IPS-15b (cell line): ENCODE data around the gene RAPGEF3.

Experiments used
- H3K27me3 ChIP-seq: one replicate; pipeline ENCODE4 v1.6.1; 2013; ENCODE audit warnings: low read length; ENCODE audit not compliant: control insufficient read depth, insufficient read depth
- H3K36me3 ChIP-seq: one replicate; pipeline ENCODE4 v1.6.1; 2013; ENCODE audit warnings: low read length; ENCODE audit not compliant: control insufficient read depth, insufficient read depth
- H3K4me1 ChIP-seq: one replicate; pipeline ENCODE4 v1.6.1; 2013; ENCODE audit warnings: mild to moderate bottlenecking, low read length; ENCODE audit not compliant: control insufficient read depth, insufficient read depth
- H3K4me3 ChIP-seq: one replicate; pipeline ENCODE4 v1.5.1; 2013; ENCODE audit warnings: low read depth, low read length
- H3K9ac ChIP-seq: one replicate; pipeline ENCODE4 v1.6.1; 2013; ENCODE audit warnings: low read depth, mild to moderate bottlenecking, low read length
- H3K9me3 ChIP-seq: one replicate; pipeline ENCODE4 v1.6.1; 2013; ENCODE audit warnings: mild to moderate bottlenecking, low read length; ENCODE audit not compliant: control insufficient read depth, insufficient read depth

Gene RAPGEF3, protein sequence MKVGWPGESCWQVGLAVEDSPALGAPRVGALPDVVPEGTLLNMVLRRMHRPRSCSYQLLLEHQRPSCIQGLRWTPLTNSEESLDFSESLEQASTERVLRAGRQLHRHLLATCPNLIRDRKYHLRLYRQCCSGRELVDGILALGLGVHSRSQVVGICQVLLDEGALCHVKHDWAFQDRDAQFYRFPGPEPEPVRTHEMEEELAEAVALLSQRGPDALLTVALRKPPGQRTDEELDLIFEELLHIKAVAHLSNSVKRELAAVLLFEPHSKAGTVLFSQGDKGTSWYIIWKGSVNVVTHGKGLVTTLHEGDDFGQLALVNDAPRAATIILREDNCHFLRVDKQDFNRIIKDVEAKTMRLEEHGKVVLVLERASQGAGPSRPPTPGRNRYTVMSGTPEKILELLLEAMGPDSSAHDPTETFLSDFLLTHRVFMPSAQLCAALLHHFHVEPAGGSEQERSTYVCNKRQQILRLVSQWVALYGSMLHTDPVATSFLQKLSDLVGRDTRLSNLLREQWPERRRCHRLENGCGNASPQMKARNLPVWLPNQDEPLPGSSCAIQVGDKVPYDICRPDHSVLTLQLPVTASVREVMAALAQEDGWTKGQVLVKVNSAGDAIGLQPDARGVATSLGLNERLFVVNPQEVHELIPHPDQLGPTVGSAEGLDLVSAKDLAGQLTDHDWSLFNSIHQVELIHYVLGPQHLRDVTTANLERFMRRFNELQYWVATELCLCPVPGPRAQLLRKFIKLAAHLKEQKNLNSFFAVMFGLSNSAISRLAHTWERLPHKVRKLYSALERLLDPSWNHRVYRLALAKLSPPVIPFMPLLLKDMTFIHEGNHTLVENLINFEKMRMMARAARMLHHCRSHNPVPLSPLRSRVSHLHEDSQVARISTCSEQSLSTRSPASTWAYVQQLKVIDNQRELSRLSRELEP

GRCh38 chr12:47758834-47759690 lies at the start of gene RAPGEF3:
Gene RAPGEF3 (minus strand): TSS chr12:47758880. CDS start chr12:47758556, 324 bp downstream.
- Histone ChIP-seq H3K4me1 (no peaks in the 10 kb centered on the region), H3K9ac (no peak within 1 kb of the TSS), H3K9me3 (no peaks in the 10 kb centered on the region), H3K4me3 (peak within 1 kb of the TSS; percentile 62), H3K36me3 (peaks cover 8% of the 10 kb centered on the region), H3K27me3 (peaks cover 9% of the 10 kb centered on the region)

- Histone ChIP-seq H3K9ac (no peak overlapping the region), H3K4me3 (no peak overlapping the region), H3K27me3 (no peaks in the 10 kb centered on the region), H3K4me1 (peaks cover 32% of the 10 kb centered on the region), H3K9me3 (no peaks in the 10 kb centered on the region), H3K36me3 (peaks cover 12% of the 10 kb centered on the region)
Observed at GRCh38 chr12:47808050-47808449, 49.4 kb upstream of the RAPGEF3 start.

- Histone ChIP-seq H3K9ac (no peak overlapping the region), H3K36me3 (peaks cover 12% of the 10 kb centered on the region), H3K4me3 (no peak overlapping the region), H3K9me3 (no peaks in the 10 kb centered on the region), H3K27me3 (no peaks in the 10 kb centered on the region), H3K4me1 (peaks cover 34% of the 10 kb centered on the region)
Observed at GRCh38 chr12:47807338-47807737, 48.7 kb upstream of the RAPGEF3 start.

DNA sequence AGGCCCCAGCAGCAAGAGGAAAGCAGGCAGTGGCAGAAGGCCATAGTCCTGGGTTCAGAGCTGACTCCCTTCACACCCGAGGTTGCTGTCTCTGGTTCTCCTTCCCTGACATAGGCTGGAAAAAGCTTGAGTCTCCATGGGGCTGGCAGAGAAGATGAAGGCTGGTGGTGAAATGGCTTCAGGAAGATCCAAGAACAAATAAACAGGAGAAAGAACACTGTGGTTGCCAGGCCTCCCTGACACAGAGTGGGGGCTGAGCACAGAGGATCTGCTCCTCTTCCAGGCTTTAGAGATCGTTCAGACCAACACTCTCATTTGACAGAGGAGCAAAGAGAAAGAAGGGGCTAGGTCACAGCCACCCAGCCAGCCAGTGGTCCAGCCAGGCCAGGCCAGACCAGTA lies 46.7 kb upstream of the RAPGEF3 start:
- Histone ChIP-seq H3K9ac (no peak overlapping the region), H3K4me3 (no peak overlapping the region), H3K36me3 (peaks cover 23% of the 10 kb centered on the region), H3K27me3 (no peaks in the 10 kb centered on the region), H3K4me1 (peaks cover 21% of the 10 kb centered on the region), H3K9me3 (no peaks in the 10 kb centered on the region)

GRCh38 chr12:47804171-47804570 lies 45.5 kb upstream of the RAPGEF3 start:
- Histone ChIP-seq H3K27me3 (no peaks in the 10 kb centered on the region), H3K4me3 (no peak overlapping the region), H3K36me3 (peaks cover 23% of the 10 kb centered on the region), H3K4me1 (peaks cover 17% of the 10 kb centered on the region), H3K9ac (no peak overlapping the region), H3K9me3 (no peaks in the 10 kb centered on the region)

DNA sequence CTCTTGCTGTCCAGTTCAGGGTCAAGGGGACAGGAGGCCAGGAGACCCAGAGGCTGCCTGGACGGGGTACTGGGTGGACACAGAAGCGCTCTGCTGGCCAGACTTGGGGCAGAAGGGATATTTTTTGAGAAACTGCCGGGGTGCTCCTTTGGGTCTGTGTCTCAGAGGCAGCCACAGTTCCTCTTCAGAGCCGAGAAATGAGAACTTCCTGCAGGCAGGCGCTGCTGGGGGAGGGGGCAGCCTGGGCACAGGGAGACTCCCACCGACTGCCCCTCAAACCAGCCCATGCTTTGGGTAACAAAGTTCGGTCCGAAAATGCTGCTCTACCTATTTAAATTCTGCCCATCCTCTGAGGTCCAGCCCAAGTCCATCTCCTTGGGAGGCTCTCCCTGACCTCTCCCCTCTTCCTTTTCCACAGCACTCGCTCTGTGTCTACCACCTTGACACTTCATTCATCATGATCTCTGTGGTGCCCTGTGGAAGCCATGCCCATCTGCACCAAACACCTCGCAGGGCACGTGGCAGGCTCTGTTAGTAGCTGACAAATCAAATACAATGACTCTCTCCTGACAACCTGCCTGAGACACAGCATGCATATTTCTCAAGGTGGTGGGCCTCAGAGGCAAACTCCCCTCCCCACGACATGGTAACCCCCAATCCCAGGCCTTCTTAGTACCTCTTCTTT lies 44.7 kb upstream of the RAPGEF3 start:
- H3K27me3 ChIP-seq: no peaks in the 10 kb centered on the region
- H3K4me3 ChIP-seq: no peak overlapping the region
- no peaks in the 10 kb centered on the region for H3K9me3 ChIP-seq
- H3K4me1 ChIP-seq: peaks cover 12% of the 10 kb centered on the region
- H3K9ac ChIP-seq: no peak overlapping the region
- peaks cover 23% of the 10 kb centered on the region for H3K36me3 ChIP-seq

DNA sequence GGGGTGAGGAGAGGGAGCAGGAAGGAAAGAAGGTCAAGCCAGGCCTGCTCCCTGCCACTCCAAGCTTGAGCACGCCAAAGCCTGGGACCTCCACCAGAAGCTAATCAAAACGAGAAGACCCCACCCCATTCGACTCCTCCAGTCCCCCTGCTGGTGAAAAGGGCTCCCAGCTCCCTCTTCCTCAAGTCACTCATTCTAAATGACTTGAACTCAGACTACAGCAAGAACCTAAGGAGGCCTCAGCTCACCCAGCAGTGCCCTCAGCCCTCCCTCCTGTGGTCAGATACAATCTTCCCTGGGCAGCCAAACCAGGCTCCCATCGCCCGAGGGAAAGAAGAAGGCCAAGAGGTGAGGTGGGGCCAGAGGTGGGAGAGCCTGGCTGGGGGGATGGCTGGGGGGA lies 43.6 kb upstream of the RAPGEF3 start:
- Histone ChIP-seq H3K4me1 (peaks cover 9% of the 10 kb centered on the region), H3K9me3 (no peaks in the 10 kb centered on the region), H3K9ac (no peak overlapping the region), H3K27me3 (no peaks in the 10 kb centered on the region), H3K36me3 (peaks cover 25% of the 10 kb centered on the region), H3K4me3 (no peak overlapping the region)

GRCh38 chr12:47801904-47802246 lies 43.2 kb upstream of the RAPGEF3 start:
- peaks cover 9% of the 10 kb centered on the region for H3K4me1 ChIP-seq
- H3K36me3 ChIP-seq: peaks cover 26% of the 10 kb centered on the region
- no peaks in the 10 kb centered on the region for H3K27me3 ChIP-seq

DNA sequence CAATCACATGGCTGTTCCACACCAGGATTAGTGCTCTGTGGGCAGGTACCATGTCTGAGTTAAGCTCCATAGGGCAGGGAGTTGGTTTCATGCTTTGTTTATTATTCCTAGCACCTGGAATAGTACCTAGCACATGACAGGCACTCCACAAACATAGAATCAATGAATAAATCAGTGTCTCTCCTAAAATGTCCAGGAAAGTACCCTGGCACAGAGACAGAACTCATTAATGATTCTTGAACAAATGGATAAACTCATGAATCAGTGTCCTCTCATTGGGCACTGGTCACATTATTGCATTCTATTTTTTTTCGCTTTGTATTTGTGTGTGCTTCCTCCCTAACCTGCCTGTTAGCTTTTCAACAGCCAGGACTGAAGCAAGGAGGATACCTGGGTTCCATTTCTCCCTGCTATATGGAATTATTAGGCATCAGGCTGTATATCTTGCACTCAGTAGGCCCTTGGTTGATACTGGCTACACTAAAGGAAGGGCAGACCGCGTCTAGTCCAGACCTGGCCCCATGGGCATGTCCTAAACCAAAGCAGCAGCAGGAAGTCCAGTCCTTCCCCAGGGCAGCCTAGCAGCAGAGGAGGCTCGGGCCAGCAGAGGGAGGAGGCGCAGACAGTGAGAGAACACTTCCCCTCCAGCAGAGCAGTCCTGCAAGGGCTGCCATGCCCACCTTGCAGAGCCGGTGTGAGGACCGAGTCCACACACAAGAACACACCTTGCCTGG lies 42.7 kb upstream of the RAPGEF3 start:
- peaks cover 30% of the 10 kb centered on the region for H3K36me3 ChIP-seq
- H3K27me3 ChIP-seq: no peaks in the 10 kb centered on the region
- H3K4me1 ChIP-seq: peaks cover 9% of the 10 kb centered on the region

More at GRCh38 chr12:47801904-47802246, 43.2 kb upstream of the RAPGEF3 start:
- H3K4me3 ChIP-seq: no peak overlapping the region
- H3K9ac ChIP-seq: no peak overlapping the region
- no peaks in the 10 kb centered on the region for H3K9me3 ChIP-seq

GRCh38 chr12:47800582-47800981 lies 41.9 kb upstream of the RAPGEF3 start:
- Histone ChIP-seq H3K9ac (no peak overlapping the region), H3K9me3 (no peaks in the 10 kb centered on the region), H3K36me3 (peaks cover 30% of the 10 kb centered on the region), H3K4me3 (no peak overlapping the region), H3K27me3 (no peaks in the 10 kb centered on the region), H3K4me1 (peaks cover 9% of the 10 kb centered on the region)

More for the DNA sequence above, 42.7 kb upstream of the RAPGEF3 start:
- Histone ChIP-seq H3K4me3 (no peak overlapping the region), H3K9ac (no peak overlapping the region), H3K9me3 (no peaks in the 10 kb centered on the region)
